NOMO-1 (cell line): ENCODE results near the gene PPP3CA.

Source experiments
- DNase-seq, 2 experiments: peaks; one replicate each; lab custom pipeline; 2025; ENCODE audit not compliant: unreplicated experiment in 2 of 2; lab: John Stamatoyannopoulos, UW

Gene PPP3CA

DNA sequence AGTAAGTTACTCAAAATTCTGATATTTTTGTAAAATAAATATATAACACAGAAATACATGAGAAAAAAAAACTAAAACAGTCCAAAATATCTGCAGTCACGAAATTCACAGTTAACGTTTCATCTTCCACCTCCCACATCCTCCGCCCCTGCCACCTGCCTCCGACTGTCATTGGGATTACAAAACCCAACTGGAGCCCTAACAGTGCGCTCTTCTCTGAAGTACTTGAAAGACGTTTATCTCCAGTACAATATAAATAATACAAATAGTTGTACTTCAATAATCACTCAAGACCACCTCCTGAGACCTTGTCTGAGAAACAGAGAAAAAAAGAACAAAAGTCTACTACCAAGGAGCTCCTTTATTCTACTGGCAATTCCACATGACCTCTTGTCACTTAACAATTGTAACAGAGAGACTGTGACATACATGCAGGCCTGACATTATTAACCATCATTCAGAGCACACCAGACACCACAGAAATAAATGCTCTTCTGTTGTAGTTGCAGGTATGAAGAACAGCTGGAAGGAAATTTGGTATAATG, 280.6 kb downstream of the PPP3CA start:
- no peak for DNase-seq

DNA sequence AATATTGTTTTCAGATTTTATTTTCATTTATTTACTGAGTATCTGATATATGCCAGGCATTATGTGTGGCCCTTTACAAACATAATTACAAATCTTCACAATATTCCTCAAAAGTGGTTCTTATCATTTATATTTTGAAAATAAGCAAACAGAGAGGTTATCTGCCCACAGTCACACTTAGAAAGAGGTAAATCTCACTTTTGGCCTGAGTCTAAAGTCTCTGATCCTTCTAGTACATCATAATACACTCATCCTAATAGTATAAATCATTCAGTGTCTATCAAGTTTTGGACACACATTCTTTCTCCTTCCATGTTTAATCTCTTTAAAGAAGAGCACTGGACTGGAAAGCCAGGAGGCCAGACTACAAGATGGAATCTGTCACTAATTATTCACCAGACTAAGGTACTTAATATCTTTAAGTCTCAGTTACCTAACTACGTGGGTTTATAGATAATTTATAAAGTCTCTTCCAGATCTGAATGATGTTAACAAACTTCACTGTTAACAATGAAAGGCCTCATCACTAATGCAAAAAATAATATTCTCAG, 281.3 kb downstream of the PPP3CA start:
- DNase-seq = no peak

DNA sequence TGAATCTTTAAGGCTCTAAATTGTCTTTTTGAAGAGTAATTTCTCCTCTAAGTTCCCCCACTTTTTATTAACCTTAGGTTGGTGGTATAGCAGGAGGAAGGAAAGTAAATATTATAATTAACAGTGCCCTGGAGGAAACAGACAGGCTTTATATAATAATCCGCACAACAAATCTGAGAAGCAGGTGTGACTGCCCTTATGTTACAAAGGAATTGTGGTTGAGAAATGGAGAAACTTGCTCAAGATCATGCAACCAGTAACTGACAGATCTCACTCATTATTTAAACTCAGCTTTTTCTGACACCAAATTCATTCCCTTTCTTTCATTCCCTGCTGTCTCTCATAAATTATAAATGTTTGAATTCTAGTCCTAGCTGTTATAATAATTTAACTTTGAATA, 282.0 kb downstream of the PPP3CA start:
- no peak for DNase-seq

DNA sequence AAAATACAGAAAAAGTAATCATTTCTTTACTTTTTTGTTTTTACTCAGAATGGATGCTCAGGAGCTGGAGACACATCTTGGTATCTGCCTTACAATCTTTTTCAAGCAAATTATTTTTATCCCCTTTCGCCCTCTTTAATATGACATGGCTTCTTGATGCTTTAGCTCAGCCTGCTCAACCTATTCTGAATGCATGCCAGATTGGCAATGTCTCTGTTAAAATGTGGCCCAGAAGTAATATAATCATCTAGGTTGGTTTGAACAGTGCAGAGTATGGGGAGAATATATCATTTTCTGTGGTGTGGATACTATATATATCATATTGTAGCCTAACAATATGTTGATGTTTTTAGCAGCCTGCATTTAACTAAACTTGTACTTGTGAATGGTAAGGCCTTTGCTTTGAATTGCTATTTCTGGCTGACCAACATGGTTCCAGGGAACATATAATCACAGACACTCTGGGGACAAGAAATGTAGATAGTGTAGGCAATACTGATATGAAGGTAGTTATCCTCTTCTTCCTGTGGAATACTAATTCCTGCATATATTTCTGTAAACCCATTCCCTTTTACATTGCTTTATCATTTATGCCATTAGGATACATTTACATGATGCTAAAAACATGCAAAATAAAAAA, 282.7 kb downstream of the PPP3CA start:
- no peak for DNase-seq

- DNase-seq = no peak
Observed at GRCh38 chr4:101055392-101055791, 291.9 kb downstream of the PPP3CA start.

- DNase-seq = no peak
Observed at GRCh38 chr4:101050837-101051205, 296.5 kb downstream of the PPP3CA start.

GRCh38 chr4:101050088-101050836, 297.1 kb downstream of the PPP3CA start:
- no peak for DNase-seq

- no peak for DNase-seq
Observed at GRCh38 chr4:101049549-101050001, 297.8 kb downstream of the PPP3CA start.

- no peak for DNase-seq
Observed at GRCh38 chr4:101044766-101045165, 302.6 kb downstream of the PPP3CA start.

DNA sequence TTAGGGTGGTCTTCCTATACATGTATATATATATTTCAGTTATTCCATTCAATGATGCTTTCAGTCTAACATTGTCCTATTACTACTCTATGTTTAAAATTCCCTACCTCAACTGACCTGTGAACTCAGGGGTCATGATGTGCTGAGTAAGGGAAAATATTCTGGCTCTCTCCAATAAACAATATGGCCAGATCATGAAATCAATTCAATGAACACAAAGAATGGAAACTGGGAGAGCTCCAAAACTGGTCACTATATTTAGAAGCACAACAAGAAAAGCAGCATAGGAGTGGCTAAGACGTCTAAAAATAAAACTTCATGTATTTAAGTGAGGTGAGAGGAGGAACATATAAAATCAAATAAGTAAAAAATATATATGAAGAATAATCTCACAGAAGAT, 304.5 kb downstream of the PPP3CA start:
- DNase-seq = no peak

- DNase-seq = no peak
Observed at GRCh38 chr4:101040776-101041175, 306.6 kb downstream of the PPP3CA start.

DNA sequence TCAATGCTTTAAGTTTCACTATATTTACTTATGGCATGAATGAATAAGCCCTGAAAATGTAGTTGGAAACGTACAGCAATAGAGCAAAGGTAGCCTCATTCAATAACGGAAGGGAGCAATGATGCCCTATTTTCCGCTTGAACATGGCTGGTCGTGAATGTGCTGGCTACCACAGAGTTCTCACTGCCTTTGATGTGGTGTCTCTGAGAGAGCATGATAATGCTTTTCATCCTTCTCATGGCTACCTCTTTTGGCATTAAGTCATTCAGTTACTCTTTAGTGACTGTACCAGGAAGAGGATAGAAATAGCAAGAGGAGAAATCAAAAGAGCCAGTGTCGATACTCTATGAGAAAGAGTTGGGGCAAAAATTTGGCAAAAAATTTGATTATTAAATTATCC, 308.0 kb downstream of the PPP3CA start:
- no peak for DNase-seq

DNA sequence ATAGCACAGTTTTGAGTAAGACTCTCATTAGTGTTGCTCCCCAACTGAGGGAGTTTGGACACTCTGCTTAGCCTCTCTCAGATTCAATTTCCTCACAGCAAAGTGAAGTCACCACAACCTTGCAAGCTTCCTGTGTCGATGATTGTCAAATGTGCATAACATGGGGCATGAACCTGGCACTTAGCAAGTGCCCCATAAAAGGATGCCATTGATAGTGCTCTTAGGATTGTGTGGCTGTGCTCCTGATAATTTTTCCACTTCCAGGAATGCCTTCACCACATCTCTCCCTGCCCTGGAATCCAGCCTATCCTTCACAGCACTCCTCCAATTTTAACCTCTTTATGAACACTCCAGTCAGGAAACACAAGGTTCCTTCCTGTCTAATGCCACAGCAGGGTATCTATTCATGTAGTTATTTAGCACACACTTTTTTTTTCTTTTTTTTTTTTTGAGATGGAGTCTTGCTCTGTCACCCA, 309.4 kb downstream of the PPP3CA start:
- DNase-seq = no peak

GRCh38 chr4:101037249-101037648, 310.1 kb downstream of the PPP3CA start:
- no peak for DNase-seq

- no peak for DNase-seq
Observed at GRCh38 chr4:101035487-101035886, 311.8 kb downstream of the PPP3CA start.

GRCh38 chr4:101033986-101034385, 313.3 kb downstream of the PPP3CA start:
- no peak for DNase-seq

GRCh38 chr4:101032541-101032940, 314.8 kb downstream of the PPP3CA start:
- DNase-seq = no peak

- no peak for DNase-seq
Observed at GRCh38 chr4:101031971-101032370, 315.4 kb downstream of the PPP3CA start.

DNA sequence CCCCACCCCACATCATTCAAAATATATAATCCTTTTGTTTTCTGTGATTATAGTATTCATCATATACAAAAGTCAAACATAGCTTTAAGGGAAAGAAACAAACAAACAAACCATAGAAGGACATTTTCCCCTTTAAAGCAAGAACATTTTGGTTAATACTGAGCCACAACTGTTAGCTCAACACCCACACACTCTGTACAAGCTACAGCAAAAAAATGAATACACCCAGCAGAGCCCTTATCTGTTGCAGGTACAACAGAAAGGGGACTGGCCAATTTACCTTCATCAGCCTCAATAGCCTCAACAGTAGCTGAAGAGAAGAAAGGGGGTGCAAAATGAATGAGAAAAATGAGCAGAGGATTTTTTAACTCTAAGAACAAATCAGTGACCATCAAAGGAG, 318.4 kb downstream of the PPP3CA start:
- no peak for DNase-seq

GRCh38 chr4:101027721-101028120, 319.6 kb downstream of the PPP3CA start:
- no peak for DNase-seq

GRCh38 chr4:101025755-101026154, 321.6 kb downstream of the PPP3CA start:
- no peak for DNase-seq
